GM12878 (cell line): ENCODE measurements around the gene FTL. TPM values are rescaled to one million over a fixed set of nuclear protein-coding genes. Genes with fewer than 3 reads are reported as not detected.
A peak's percentile ranks its signal among the peaks of the same experiment; 100 is the strongest.

Source experiments
- CBX3 ChIP-seq: fragments of 200-600 bp; sonication (generic); IDR thresholded peaks from 2 replicates; pipeline ENCODE4 v1.6.1; 2016; ENCODE audit warnings: low read depth, borderline replicate concordance
- ETV6 ChIP-seq, 2 experiments: fragments of 450-650 bp in 1 of 2; IDR thresholded peaks in 1 of 2; conservative IDR thresholded peaks in 1 of 2; 2 replicates each; pipeline ENCODE4 v1.6.1; 2014; ENCODE audit warnings: antibody characterized with exemption in 1 of 2, borderline replicate concordance in 1 of 2, low read depth in 1 of 2, mild to moderate bottlenecking in 1 of 2, moderate library complexity in 1 of 2
- MEF2B ChIP-seq: fragments of 450-650 bp; IDR thresholded peaks from 2 replicates; pipeline ENCODE4 v1.6.1; 2018; ENCODE audit warnings: mild to moderate bottlenecking, moderate library complexity; ENCODE audit not compliant: partially characterized antibody, poor library complexity, severe bottlenecking
- NR2C1 ChIP-seq: fragments of 450-650 bp; IDR thresholded peaks from 2 replicates; pipeline ENCODE4 v1.6.1; 2017; ENCODE audit warnings: antibody characterized with exemption, mild to moderate bottlenecking, moderate library complexity
- ZBED1 ChIP-seq: IDR thresholded peaks from 2 replicates; pipeline ENCODE4 v1.6.1; 2016; ENCODE audit warnings: borderline replicate concordance
- polyA plus RNA-seq, 11 experiments: library from polyadenylated mRNA; depleted of rRNA in 4 of 11; unstranded in 6 of 11; stranded (reverse) in 5 of 11; fragments of >200 nt; fragmentation: Nextera tagmentation in 4 of 11; fragmentation: Illumina TruSeq in 1 of 11; extraction: Ambion mirVana in 4 of 11; extraction: Trizol in 1 of 11; gene quantifications; 1 replicate in 1 of 11; 2 replicates in 10 of 11; pipeline versions ENCODE4 v1.2.1 to v1.2.3, GENCODE V29; 2011 to 2016; ENCODE audit warnings: inconsistent platforms in 2 of 11, missing spikeins in 2 of 11, low read depth in 1 of 11
- total RNA-seq, 4 experiments: library from RNA; depleted of rRNA in 3 of 4; stranded (reverse); fragments of >200 nt in 3 of 4; fragmentation: Illumina TruSeq in 1 of 4; extraction: Trizol in 1 of 4; gene quantifications; 2 replicates each; pipeline versions ENCODE4 v1.2.1 to v1.2.3, GENCODE V29; 2013 to 2021
- TF ChIP-seq, protein P1 (sequence below): IDR thresholded peaks from 2 replicates; pipeline ENCODE4 v1.6.1; 2011; ENCODE audit warnings: mild to moderate bottlenecking, low read depth, low read length, moderate library complexity; ENCODE audit not compliant: insufficient replicate concordance
- TF ChIP-seq, protein P2 (sequence below): IDR thresholded peaks from 2 replicates; pipeline ENCODE4 v1.6.1; 2012; ENCODE audit warnings: low read depth, low read length, improper control_type of control experiment
- TF ChIP-seq, protein P3 (sequence below): IDR thresholded peaks from 2 replicates; pipeline ENCODE4 v1.6.1; 2012; ENCODE audit warnings: low read depth, low read length, improper control_type of control experiment

FTL gene
- total and polyA plus RNA-seq, 10 of the 15 experiments (the other 5 are each of a cell fraction or from before 2014, with no cell fraction given): 364 to 8,913 (median 1,595) TPM

DNA sequence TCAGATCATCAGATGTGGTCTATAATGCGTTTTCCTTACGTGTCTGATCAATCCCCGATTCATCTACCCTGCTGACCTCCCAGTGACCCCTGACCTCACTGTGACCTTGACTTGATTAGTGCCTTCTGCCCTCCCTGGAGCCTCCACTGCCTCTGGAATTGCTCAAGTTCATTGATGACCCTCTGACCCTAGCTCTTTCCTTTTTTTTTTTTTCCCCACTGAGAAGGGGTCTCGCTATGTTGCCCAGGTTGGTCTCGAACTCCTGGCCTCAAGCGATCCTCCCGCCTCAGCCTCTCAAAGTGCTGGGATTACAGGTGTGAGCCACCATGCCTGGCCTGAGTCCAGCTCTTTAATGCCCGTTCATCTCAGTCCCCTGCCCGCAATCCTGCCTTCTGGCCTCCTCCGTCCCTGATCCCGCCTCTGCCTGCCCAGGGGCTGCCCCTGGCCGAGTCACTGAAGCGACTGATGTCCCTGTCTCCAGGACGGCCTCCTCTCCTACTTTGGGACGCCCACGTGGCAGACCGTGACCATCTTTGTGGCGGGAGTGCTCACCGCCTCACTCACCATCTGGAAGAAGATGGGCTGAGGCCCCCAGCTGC, 4.0 kb upstream of the FTL start (continued):
- TF ChIP-seq, protein P1, sequence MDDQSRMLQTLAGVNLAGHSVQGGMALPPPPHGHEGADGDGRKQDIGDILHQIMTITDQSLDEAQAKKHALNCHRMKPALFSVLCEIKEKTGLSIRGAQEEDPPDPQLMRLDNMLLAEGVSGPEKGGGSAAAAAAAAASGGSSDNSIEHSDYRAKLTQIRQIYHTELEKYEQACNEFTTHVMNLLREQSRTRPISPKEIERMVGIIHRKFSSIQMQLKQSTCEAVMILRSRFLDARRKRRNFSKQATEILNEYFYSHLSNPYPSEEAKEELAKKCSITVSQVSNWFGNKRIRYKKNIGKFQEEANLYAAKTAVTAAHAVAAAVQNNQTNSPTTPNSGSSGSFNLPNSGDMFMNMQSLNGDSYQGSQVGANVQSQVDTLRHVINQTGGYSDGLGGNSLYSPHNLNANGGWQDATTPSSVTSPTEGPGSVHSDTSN: no peak
- TF ChIP-seq MEF2B: no peak
- peak; percentile 64; the same call in 1 of the 2 replicates for TF ChIP-seq NR2C1
- no peak for TF ChIP-seq ETV6 (conservative IDR thresholded peaks at IDR 0.05 in 1 of 2, IDR thresholded peaks at IDR 0.05 in 1 of 2; ENCODE audit: borderline replicate concordance in 1 of 2, low read depth in 1 of 2)
- no peak for TF ChIP-seq ZBED1
- TF ChIP-seq, protein P2, sequence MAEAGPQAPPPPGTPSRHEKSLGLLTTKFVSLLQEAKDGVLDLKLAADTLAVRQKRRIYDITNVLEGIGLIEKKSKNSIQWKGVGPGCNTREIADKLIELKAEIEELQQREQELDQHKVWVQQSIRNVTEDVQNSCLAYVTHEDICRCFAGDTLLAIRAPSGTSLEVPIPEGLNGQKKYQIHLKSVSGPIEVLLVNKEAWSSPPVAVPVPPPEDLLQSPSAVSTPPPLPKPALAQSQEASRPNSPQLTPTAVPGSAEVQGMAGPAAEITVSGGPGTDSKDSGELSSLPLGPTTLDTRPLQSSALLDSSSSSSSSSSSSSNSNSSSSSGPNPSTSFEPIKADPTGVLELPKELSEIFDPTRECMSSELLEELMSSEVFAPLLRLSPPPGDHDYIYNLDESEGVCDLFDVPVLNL: no peak
- TF ChIP-seq, protein P3, sequence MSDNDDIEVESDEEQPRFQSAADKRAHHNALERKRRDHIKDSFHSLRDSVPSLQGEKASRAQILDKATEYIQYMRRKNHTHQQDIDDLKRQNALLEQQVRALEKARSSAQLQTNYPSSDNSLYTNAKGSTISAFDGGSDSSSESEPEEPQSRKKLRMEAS: no peak
- TF ChIP-seq CBX3: no peak
- TF ChIP-seq, all 136 proteins: peak for 2
